Measurements from ENCODE around the gene MRPS2. TPM values are rescaled to one million over a fixed set of nuclear protein-coding genes. Genes with fewer than 3 reads are reported as not detected.

Gene MRPS2
- total and polyA plus RNA-seq, 9 of the 15 experiments (the other 6 are each of a cell fraction or from before 2014, with no cell fraction given), result 8.0 to 167 (median 81.3) TPM

GRCh38 chr9:135500525-135501260 is at the start of gene MRPS2 (continued):
- TF ChIP-seq MGA (IDR thresholded peaks at IDR 0.05) (peak; percentile 80), CBX1 (IDR thresholded peaks at IDR 0.05; ENCODE audit: low read depth) (peak; percentile 72; the same call in 1 of the 2 replicates), CBX5 (IDR thresholded peaks at IDR 0.05; ENCODE audit: borderline replicate concordance, low read depth) (no peak), HMGXB4 (CRISPR knock-in tag; IDR thresholded peaks at IDR 0.05) (0 out of 2 replicates have a peak, but pooled peaks have one; percentile 34), CREB3 (tag; conservative IDR thresholded peaks at IDR 0.05; ENCODE audit: low read depth) (no peak), HSF4 (CRISPR knock-in tag; IDR thresholded peaks at IDR 0.05; ENCODE audit: borderline replicate concordance) (no peak)
